COLO668 (cell line): ENCODE data around the gene KRT76.
"Not testable (repeated sequence)": the region's sequence is repeated elsewhere in the genome, so short reads cannot be mapped to it uniquely, and the experiment has no call there.

Experiments
- DNase-seq: peaks from one replicate; lab custom pipeline; 2025; ENCODE audit not compliant: unreplicated experiment; lab: John Stamatoyannopoulos, UW

The KRT76 gene

DNA sequence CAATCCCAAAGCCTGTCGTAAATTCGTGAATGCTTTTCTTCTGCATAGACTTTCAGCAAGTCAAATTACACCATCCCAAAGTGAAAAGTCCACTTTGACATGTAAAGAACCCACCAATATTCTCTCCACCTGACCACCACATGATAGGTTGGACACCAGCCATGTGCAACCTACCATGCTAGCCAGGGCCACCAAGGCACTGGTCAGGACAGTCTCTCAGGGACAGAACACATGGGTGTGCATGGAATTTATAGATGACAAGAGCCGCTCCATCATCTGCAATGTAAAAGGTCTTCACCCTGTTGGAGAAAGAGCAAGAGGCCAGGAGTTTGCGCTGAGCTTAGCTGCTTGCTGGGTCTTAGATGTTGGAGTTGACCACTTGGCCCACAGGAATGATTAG, 5.4 kb upstream of the KRT76 start:
- no peak for DNase-seq

DNA sequence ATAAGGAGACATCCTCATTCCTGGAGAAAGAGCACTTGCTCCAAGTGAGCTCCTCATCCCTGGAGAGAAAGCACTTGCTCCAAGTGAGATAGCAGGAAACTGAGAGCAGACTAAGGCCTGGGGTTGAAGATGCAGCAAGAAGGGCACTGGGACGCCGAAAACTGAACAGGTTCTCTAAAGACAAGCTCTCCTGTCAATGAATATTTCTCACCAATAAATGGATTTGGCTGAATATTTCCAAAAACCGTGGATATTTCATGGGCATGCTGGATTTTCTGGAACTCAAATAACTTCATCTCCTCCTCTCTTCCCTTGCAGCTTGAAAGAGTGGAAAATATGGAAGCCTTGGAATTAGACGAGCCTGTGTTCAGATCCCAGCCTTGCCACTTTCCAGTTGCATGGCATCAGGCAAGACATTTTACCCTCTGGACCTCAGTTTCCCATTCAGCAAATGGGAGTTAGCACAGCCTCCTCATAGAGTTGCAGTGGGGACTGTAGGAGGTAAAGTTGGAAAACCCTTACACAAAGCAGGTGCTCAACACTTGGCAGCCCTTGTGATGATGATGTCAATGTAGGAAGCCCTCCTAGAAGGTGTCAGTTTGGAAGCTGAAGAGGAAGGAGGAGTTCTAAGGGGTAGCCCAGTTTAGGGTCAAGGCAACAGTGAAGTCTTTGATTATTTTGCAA, 4.4 kb upstream of the KRT76 start:
- DNase-seq = no peak

DNA sequence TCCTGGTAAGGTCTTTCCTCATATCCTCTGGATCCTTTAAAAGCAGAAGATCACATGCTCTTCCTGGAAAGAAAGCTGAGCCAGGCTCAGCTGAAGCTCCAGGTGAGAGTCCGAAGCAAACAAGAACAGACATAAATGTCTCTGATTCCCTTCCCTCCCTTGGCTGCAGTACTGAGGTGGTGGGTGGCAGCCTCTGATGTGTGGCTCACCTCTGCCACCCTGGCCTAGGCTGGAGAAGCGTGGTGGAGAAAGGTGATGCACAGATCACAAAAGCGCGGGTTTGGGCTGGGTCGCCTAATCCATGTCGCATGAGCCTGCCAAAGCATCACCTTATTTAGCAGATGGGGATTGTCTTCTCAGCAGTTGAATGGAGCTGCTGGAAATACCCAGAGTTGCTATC, 2.8 kb upstream of the KRT76 start:
- DNase-seq = no peak

DNA sequence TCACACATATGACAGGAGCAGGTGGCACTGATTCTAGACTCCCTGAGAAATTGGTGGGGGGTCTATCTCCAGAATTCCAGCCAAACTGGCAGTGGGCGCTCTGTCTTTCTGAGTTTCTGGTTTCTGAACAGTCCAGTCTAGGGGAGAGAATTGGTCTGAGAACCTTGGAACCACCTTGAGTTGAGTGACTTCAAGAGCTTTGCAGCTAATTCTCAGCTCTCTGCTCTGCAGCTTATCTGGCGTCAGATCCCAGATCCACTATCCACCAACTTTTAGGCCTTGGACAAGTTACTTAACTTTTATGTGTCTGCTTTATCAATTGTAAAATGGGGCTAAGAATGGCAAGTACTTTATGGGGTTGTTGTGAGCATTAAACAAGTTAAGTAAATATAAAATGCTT, 1.7 kb upstream of the KRT76 start:
- DNase-seq = no peak

DNA sequence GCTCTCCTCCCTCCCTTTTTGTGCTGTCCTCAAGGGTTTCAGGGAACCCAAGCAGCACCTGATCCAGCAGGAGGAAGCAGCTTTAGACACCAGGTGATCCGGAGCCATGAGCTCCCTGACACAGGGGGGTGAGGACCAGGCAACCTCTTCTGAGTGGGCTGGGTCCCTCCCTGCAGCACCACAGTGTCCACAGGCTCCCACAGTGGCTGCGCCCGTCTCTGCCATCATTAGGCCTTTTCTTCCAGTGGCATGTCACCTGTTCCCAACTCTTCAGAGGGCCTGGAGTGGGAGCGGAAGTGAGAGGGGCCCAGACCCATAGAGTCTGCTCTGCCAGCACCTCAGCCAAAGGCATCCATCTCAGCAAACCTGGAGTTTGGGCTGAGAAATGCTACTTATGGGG, 421 bp upstream of the KRT76 start:
- DNase-seq = no peak

DNA sequence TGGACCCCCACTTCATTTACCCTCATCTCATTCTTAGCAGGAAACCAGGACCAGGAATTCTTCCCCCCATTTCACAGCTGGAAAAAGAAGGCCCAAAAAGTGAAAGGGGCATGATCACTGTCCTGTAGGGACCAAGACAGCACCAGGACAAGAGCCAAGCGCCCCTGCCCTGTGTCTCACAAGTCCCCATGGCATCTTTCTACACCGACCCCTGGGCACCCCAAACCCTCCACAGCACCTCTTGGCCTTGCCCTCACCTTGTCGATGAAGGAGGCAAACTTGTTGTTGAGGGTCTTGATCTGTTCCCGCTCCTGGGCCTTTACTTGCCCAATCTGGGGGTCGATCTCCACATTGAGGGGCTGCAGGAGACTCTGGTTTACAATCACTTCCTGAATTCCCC, 710 bp downstream of the KRT76 start:
- DNase-seq = no peak

DNA sequence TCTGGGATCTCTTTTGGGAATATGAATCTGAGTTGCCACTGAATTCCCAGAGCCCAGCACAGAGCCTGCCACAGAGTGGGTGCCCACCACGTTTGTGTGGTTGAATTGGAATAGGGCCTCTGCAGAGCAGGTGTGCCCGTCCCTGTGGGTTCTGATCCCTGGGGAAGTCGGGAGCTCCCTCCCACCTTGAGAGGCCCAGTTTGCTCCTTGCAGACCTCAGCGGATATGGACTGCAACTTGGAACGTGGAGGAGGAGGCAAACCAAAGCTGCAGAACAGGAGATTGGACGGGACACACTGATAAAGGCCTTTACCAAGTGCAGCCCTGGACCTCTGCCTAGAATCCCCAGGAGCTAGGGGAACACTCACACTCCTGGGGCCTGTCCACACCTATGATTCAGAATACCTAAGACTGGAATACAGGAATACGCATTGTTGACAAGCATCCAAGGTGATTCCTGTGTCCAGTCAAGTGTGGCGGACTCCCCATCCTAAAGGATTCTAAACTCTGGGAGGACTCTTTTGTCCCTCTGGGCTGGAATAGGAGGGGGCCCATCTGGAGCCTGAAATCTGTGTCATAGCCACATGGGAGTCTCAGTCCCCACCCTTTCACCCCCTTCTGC, 2.4 kb downstream of the KRT76 start:
- DNase-seq = no peak

DNA sequence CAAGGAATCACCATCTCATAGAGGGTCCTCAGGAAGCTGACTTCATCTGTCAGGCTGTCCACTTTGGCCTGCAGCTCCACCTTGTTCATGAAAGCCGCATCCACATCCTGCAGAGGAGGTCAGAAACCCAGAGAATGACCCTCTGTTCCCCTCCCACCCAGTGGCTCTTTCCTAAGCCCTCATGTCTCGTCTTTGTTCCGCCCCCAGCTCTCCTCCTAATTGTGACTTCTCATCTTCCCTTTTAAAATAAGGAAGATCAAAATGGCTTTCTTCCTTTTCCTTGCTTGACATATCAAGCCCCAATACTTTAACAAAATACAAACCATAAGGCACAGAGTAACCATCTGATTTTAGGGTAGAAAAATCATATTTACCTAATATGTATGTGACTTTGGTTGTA, 4.4 kb downstream of the KRT76 start:
- no peak for DNase-seq

DNA sequence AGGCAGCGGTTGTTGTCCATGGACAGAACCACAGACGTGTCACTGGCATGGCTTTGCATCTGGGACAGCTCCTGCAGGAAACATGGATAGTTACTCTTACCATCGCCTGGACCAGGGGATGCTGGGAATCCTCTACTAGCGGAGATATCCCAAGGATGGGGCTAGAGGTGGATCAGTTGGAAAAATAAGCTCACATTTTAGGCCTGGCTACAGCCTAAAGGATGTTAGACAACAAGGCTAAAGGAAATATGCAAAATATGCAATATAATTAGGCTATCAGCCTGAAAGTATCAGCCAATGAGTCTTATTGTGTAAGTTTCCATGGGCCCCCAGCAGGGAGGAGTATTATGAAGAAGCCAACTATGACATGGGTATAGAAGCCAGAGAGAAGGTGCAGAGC, 5.0 kb downstream of the KRT76 start:
- no peak for DNase-seq

DNA sequence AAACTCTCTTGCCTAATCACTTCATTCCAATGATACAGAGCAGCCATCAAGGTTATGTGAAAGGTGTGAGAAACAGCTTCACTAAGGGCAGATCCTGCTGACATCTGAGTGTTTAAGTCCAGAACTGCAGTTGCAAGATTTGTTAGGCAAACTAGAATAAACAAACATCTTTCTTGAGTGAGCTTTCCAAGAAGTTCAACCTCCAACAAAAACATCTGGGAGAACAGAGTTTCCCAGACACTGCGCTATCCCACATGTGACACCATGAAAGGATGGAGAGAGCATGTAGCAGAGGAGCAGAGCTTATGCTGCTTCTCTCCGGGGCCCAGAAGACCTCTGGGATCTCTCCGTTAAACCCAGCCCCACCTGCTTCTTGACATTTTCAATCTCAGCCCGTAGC, 5.6 kb downstream of the KRT76 start:
- DNase-seq = no peak

DNA sequence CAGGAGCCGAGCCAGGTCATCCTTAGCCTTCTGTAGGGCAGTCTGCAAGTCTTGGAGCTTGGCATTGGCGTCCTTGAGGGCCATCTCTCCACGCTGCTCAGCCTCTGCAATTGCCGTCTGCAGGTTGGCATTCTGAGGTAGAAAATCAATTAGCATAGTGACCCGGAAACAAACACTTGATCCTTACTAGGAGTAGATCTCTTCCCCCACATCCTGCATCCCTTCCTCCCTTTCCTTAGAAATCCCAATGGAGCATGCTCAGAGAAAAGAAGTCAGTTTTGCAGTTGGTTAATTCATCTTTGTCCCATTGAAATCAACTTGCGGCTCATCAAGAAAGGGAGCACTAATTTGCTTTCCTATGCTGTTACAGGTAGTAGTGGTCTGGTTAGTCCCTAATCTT, 6.1 kb downstream of the KRT76 start:
- no peak for DNase-seq

DNA sequence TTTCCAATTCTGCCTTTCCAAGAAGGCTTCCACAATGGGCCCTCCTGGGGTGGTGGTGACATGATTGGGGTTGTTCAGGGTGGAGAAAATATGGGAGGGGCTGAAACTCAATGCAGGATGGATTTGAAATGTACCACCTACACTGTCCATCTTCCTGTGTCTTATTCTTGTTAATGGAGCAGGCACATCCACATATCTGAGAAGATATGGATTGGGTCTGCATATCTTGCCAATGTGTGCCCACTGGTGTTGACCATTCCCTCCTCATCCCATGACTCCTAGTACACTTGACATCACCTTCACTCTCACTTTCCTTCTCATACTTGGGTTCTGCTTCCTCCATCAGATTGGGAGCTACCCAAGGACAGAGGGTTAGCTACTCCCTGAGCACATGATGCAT, 7.2 kb downstream of the KRT76 start:
- no peak for DNase-seq

DNA sequence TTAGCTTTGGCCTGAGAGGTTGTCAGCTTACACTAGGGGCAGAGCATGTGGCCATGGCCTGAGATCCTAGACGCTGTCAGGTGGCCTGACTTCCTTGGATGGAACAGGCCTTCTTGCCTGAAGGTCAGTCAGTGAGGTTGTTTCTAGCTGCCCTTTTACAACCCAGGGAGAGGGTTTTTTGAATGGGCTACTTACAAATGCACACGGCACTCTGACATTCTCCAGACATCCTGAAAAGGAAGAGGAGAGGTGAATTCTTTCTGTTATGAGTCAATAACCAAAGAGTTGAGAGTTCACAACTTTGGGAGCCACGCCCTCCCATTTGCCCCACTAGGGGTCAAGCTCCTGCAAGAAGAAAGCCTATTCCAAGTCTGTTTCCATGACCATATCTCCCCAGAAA, 7.8 kb downstream of the KRT76 start:
- no peak for DNase-seq

DNA sequence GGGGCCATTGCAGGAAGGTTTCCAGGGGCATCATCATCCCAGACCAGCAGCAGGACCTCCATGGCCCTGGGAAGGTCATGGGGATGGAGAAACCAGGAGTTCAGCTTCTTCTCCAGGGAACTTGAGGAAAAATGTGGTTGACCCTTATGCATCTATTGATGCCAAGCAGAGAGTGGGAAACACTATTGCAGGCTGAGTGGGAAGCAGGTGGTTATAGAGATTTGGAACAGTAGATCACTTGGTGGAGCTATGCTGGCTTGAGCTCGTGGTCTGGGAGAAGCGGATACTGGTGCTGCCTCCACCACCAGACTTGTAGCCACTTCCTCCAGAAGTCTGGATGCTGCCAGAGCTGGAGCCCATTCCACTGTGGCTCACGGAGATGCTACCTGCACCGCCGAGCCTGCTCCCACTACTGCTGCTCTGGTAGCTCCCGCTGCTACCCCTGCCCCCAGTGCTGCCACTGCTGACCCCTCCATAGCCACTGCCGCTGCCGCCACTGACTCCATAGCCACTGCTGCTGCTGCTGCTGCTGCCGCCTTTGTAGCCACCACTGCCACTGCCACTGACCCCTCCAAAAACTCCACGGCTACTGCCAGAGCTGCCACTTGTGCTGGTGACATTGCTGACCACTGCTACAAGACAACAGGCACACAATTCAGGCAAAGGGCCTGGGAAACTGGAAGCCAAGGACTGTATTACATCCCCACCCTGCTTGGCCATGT, 8.5 kb downstream of the KRT76 start:
- no peak for DNase-seq

DNA sequence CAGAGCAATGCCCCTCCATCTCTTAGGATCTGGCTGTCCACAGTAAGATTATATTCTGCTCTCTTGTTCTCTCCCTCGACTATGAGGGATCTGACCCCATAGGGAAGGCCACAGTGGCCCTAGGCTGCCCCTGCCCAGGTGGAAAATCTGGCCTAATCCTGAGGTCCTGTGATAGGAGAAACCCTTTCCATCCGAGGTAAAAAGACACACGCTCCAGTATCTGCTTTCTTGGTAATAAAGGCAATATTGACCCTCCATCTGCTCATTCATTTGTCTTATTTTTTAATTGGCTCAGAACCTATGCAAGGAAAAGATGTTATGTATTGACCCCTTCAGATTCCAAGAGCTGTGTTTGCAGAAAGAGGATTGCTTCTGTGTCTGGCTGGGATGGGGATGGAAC, 9.7 kb downstream of the KRT76 start:
- DNase-seq = no peak

DNA sequence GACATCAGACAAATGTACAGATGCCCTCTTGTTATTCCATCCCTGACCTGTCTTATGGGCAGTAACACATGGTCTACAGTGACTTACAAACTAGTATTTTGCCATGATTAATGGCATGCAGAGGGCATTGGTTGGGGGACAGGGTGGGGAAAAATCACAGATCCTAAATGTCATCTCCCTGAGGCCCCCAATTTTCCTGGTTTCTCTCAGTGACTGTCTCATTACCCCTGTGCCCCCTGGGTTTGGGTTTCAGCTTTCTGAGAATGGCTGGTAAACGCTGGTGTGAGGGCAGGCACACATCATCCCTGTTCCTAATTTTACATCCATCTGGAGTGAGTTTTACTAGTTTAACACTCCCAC, 10.1 kb downstream of the KRT76 start:
- no peak for DNase-seq

DNA sequence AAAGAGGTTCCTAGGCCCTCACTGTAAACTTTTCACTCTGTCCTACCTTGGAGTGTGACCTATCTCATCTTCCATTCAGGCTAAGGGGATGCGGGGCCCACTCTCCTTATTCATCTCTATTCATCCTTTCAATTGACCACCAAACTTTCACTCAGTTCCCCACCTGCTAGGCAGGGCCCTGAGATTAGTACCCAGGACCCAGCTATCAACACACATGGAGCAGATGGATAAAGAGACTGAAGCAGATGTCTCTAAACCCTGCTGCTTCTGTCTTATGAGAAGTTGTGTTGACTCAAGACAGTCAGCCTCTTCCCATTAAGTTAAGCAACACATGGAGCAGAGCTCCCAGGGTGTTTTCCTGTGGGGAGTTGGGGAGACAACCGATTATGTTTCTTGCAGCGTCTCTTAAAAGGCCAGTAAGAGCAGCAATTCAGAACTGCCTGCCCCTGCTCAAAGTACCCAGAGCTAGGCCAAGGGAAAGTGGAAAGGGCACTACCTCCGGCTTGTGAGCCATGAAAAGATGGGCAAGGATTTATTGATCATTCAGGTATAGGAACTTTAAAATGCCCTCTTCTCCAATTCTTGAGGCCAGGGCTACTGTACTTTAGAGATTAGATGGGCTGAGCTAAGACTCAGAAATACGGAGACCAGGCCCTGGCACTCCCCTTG, 10.7 kb downstream of the KRT76 start:
- no peak for DNase-seq

DNA sequence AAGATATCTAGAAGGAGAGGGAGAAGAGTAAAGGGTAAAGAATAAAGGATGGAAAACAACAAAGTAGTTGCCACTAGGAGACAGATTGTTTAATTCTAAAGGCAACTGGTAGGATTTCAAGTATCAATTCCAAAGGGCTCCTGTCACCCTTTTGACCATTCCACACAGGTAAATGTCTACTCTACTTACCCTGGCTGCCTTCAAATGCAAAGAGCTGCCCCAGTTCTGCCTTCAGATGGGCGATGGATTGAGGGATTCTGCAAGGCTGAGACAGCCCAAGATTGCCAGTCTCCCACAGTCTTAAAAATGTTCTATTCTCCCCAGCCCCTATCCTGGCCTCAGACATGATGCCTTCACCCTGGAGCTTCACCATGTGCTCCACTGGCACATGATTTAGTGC, 11.4 kb downstream of the KRT76 start:
- no peak for DNase-seq

DNA sequence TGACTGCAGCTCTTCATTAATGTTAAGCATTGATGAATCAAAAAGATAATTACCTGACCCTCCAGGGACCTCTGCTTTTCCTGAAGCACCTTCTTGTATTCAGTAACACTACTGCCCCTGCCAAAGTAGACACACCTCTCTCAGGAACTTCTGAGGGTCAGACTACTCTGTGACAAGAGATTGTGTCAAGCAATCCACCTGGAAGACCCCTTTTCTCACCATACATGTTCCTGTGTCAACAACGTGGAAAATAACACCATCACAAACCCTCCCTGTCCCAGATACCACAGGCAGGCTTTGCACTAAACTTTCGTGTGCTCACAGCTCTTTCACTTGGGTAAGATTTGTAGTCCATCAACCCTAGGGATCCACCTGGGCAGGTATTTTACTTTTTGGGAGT, 13.2 kb downstream of the KRT76 start:
- no peak for DNase-seq

DNA sequence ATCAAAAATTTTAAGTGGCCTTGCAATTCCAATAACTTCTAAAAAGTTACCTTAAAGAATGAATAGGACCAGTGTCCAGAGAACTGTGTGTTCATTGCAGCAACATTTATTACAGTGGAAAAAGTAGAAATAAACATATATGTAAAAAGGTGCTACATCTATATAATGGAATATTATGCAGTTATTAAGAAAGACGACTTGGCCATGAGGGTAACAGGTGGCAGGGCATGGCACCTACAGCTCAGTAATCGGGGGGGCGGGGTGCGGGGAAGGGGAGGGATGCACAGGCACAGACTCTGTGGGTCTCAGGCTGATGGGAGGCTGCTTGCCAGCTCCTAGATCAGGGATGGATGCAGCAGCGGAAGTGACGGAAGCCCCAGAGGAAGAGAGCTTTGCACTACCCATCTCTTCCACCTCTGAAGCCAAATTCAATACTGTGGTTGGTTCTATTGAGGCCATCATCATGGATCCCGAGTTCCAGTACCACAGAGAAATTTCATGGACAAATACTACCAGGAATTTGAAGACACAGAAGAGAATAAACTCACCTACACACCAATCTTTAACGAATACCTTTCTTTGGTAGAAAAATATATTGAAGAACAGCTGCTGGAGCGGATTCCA, 14.0 kb downstream of the KRT76 start:
- no peak for DNase-seq

DNA sequence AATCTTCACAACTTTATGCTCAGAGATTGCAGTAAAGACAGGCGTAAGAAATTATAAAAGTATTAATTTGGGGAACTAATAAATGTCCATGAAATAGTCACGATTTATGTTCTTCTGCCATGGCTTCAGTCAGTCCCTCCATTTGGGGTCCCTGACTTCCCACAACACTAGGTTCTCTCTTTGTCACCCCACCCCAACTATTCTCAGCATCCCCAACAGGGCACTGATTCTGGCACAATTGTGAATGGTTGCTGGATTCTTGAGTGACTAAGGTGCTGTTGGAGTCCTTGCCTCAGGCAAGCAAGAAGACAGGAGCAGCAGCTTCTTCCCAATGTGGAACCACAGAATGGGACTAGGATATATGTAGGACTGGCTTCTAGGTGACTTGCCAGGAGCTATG, 15.3 kb downstream of the KRT76 start:
- no peak for DNase-seq

DNA sequence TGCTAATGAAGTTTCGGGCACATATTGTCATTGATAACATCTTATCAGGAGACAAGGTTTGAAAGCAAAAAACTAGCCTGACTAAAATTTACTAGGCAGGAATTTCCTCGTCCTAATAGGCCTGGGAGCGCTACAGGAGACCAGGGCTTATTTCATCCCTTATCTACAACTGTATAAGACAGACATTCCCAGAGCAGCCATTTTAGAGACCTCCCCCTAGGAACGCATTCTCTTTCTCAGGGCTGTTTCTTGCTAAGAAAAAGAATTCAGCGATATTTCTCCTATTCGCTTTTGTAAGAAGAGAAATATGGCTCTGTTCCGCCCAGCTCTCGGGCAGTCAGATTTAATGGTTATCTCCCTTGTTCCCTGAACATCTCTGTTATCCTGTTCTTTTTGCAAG, 15.9 kb downstream of the KRT76 start:
- DNase-seq = not testable (repeated sequence)
